NCI-H2081 treated with DMSO at 0.1 percent for 48 hours (cell line): ENCODE data around the gene PYDC2.

Experiments
- DNase-seq: peaks from one replicate; lab custom pipeline; 2025; lab: John Stamatoyannopoulos, UW

Gene PYDC2

GRCh38 chr3:191461113-191461595, at the start of gene PYDC2:
Gene PYDC2 (plus strand): TSS chr3:191461163. CDS start chr3:191461163, 0 bp downstream.
- DNase-seq: no peak

GRCh38 chr3:191412759-191413158, 48.2 kb upstream of the PYDC2 start:
- DNase-seq: no peak

- no peak for DNase-seq
Observed at GRCh38 chr3:191414286-191414685, 46.7 kb upstream of the PYDC2 start.

GRCh38 chr3:191414732-191415131, 46.2 kb upstream of the PYDC2 start:
- no peak for DNase-seq

GRCh38 chr3:191415566-191415965, 45.4 kb upstream of the PYDC2 start:
- DNase-seq: no peak

GRCh38 chr3:191417457-191417729, 43.6 kb upstream of the PYDC2 start:
- no peak for DNase-seq

GRCh38 chr3:191420771-191421170, 40.2 kb upstream of the PYDC2 start:
- DNase-seq: no peak

GRCh38 chr3:191424881-191425280, 36.1 kb upstream of the PYDC2 start:
- DNase-seq: no peak

- no peak for DNase-seq
Observed at GRCh38 chr3:191425322-191425734, 35.6 kb upstream of the PYDC2 start.

- DNase-seq: no peak
Observed at GRCh38 chr3:191426311-191426710, 34.7 kb upstream of the PYDC2 start.

GRCh38 chr3:191428177-191428576, 32.8 kb upstream of the PYDC2 start:
- DNase-seq: no peak

- no peak for DNase-seq
Observed at GRCh38 chr3:191430103-191430502, 30.9 kb upstream of the PYDC2 start.

- DNase-seq: no peak
Observed at GRCh38 chr3:191431160-191431822, 29.7 kb upstream of the PYDC2 start.

GRCh38 chr3:191432162-191432561, 28.8 kb upstream of the PYDC2 start:
- no peak for DNase-seq

GRCh38 chr3:191434024-191434423, 26.9 kb upstream of the PYDC2 start:
- no peak for DNase-seq

GRCh38 chr3:191435981-191436380, 25.0 kb upstream of the PYDC2 start:
- no peak for DNase-seq

GRCh38 chr3:191438150-191438814, 22.7 kb upstream of the PYDC2 start:
- DNase-seq: no peak

GRCh38 chr3:191440532-191440931, 20.4 kb upstream of the PYDC2 start:
- no peak for DNase-seq

GRCh38 chr3:191441687-191442086, 19.3 kb upstream of the PYDC2 start:
- no peak for DNase-seq

- no peak for DNase-seq
Observed at GRCh38 chr3:191444569-191444968, 16.4 kb upstream of the PYDC2 start.

GRCh38 chr3:191449256-191449655, 11.7 kb upstream of the PYDC2 start:
- DNase-seq: no peak

GRCh38 chr3:191455257-191455952, 5.6 kb upstream of the PYDC2 start:
- no peak for DNase-seq

- DNase-seq: no peak
Observed at GRCh38 chr3:191460360-191460759, 603 bp upstream of the PYDC2 start.
